ENCODE data around the gene C17orf107. TPM values are rescaled to one million over a fixed set of nuclear protein-coding genes. Genes with fewer than 3 reads are reported as not detected.
"Not testable (repeated sequence)": the region's sequence is repeated elsewhere in the genome, so short reads cannot be mapped to it uniquely, and the experiment has no call there.

Gene C17orf107
- polyA plus RNA-seq, 1 experiment, result 1.0 TPM

DNA sequence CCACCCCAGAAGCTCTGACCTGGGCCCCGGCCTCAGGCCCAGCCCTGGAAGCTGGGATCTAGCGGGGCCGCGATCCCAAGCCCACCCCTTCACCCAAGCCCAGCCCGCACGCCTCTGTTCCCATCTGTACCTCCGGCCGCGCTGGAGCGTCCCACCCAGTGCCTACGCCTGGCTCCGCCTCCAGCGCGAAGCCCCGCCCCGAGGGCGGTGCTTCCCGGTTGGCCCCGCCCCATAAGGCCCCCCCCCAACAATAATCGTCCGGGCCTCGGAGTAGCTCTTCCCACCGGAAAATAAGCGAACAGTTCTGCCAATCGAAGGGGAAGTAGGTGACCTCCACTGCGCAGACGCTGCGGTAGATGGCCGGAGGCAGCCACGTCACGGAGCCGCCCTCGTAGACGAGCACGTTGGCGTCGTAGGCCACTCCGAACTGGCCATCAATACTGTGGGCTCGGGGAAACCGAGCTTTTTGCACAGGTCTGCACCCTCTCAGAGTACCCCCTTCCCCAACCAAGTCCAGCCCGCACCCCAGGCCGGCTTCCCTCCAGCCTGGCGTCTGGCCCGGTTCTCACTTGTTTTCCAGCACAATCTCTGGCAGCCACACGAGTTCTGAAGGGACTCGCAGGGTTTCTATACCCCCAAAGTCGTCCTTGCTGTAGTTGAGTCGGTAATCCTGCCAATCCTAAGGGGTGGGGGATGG lies 2.5 kb downstream of the C17orf107 start:
- peaks cover 26% of the 10 kb centered on the region; the same call in 1 of the 2 replicates for H3K9me3 ChIP-seq (ENCODE audit: control insufficient read depth, insufficient read depth, low read length)
- ChIA-PET CTCF (interaction anchor here (0.6 to 2.2 kb wide), 5 partner anchors 11 to 335 kb away, joined by 3 to 5 read pairs (median 4); partner anchors contain the start of gene ARRB2), POLR2A (interaction anchor here (0.6 kb wide), 1 partner anchor 360 kb away, joined by 4 read pairs; no protein-coding TSS in a partner anchor)
- H3K4me3 ChIP-seq (ENCODE audit: low read depth, low read length), result no peak overlapping the region
- TF ChIP-seq CTCF (IDR thresholded peaks at IDR 0.05; ENCODE audit: low read depth, low read length), result no peak
- H3K27ac ChIP-seq (ENCODE audit: low read depth, low read length), result no peak overlapping the region
- DNase-seq (ENCODE audit: low read depth, low spot score), result no peak
- H3K27me3 ChIP-seq (ENCODE audit: control insufficient read depth, insufficient read depth, low read length), result peaks cover 5% of the 10 kb centered on the region

DNA sequence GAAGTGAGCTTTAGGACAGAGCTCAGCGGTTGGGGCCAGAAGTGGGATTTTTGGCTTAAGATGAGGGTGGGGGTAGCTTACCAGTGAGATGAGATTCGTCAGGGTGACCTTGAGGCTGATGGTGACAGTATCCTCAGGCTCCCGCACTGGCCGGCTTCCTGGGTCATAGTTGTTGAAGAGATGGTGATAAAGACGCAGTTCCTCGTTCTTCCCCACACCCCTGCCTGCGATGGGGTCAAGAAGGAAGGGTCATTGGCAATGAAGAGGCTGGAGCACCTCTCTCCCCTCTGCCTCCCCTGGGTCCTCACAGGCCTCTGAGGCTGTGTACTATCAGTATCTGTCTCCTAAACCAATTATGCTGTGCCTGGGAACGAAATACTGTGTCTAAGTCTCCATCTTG lies 3.2 kb downstream of the C17orf107 start:
- no peak overlapping the region for H3K27ac ChIP-seq (ENCODE audit: low read depth, low read length)
- TF ChIP-seq CTCF (IDR thresholded peaks at IDR 0.05; ENCODE audit: low read depth, low read length), result no peak
- H3K27me3 ChIP-seq (ENCODE audit: control insufficient read depth, insufficient read depth, low read length), result peaks cover 5% of the 10 kb centered on the region
- peaks cover 26% of the 10 kb centered on the region; the same call in 1 of the 2 replicates for H3K9me3 ChIP-seq (ENCODE audit: control insufficient read depth, insufficient read depth, low read length)
- H3K4me3 ChIP-seq (ENCODE audit: low read depth, low read length), result no peak overlapping the region
- ChIA-PET CTCF (interaction anchor here (0.7 to 1.8 kb wide), 5 partner anchors 12 to 194 kb away, joined by 3 to 7 read pairs (median 4); no protein-coding TSS in a partner anchor), POLR2A (no interaction called here)
- no peak for DNase-seq (ENCODE audit: low read depth, low spot score)

DNA sequence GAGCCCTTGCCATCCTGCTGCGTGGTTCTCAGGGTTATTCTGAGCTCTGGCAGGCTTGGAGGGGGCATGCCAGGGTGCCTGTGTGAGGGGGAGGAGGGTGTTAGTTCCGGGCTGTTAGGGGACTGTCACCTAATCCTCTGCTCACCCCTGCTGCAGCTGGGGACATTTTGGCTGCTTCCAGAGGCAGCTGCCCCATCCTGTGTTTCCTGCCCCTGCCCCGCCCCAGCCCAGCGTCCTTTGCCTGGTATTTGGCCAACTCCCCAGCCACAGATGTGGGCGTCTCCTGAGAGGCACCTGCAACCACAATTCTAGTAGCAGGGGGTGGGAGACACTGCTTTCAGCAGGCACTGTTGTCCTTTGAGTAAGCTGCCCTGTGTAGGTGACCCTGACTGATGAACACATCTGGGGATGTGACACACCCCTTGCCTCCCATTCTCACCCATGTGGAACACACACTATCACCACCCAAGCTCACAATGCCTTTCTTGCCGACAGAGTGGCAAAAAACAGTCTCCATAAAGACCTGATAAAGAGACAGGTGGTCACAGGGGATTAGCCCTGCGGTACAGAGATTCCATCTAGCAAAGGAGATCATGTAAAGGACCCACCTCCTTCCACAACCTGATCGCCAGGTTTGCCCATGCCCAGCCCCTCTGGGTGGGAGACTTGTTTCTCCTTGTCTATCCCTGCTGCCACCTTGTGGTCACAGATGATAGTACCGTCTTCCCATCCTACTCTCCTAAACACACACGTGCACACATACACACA lies 3.9 kb downstream of the C17orf107 start, which contains the start of gene CHRNE:
Gene CHRNE (minus strand): TSS at position 48 of the 768 bp plus-strand sequence. CDS start 35 bp downstream, at position 13.
- POLR2A ChIA-PET, result no interaction called here
- TF ChIP-seq CTCF (IDR thresholded peaks at IDR 0.05; ENCODE audit: low read depth, low read length), result peak; percentile 82
- peak; percentile 56 for DNase-seq (ENCODE audit: low read depth, low spot score)
- H3K27me3 ChIP-seq (ENCODE audit: control insufficient read depth, insufficient read depth, low read length), result peaks cover 5% of the 10 kb centered on the region
- no peak within 1 kb of the TSS for H3K4me3 ChIP-seq (ENCODE audit: low read depth, low read length)
- H3K27ac ChIP-seq (ENCODE audit: low read depth, low read length), result no peak within 1 kb of the TSS
- H3K9me3 ChIP-seq (ENCODE audit: control insufficient read depth, insufficient read depth, low read length), result peaks cover 26% of the 10 kb centered on the region; the same call in 1 of the 2 replicates
- CTCF ChIA-PET, result interaction anchor here (0.6 to 1.8 kb wide), 9 partner anchors 16 to 482 kb away, joined by 3 to 7 read pairs (median 3); partner anchors contain the start of genes ARRB2 and PSMB6

GRCh38 chr17:4906642-4907041 lies 7.3 kb downstream of the C17orf107 start:
- H3K27ac ChIP-seq (ENCODE audit: low read depth, low read length); CTCF ChIA-PET; POLR2A ChIA-PET; H3K27me3 ChIP-seq (ENCODE audit: control insufficient read depth, insufficient read depth, low read length); H3K9me3 ChIP-seq (ENCODE audit: control insufficient read depth, insufficient read depth, low read length); DNase-seq (ENCODE audit: low read depth, low spot score); H3K4me3 ChIP-seq (ENCODE audit: low read depth, low read length): not testable (repeated sequence)

DNA sequence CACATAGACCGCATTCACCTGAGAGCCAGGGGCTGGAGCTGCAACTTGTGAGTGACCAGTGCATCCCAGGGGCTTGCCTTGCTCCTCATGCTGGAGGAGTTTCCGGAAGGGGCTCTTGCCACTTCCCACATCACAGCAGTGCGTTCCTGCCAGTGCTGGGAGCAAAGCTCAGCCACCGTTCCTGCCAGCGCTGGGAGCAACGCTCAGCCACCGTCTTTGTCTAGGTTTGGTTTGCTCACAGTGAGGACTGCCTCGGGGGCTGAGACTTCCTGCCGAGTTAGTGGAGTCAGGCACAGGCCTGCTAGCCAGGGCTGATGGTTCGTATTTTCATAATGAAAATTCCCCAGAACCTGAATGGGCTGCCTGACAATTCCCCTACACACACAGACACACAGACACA lies 9.0 kb downstream of the C17orf107 start:
- Histone ChIP-seq H3K27me3 (ENCODE audit: control insufficient read depth, insufficient read depth, low read length) (peaks cover 3% of the 10 kb centered on the region), H3K27ac (ENCODE audit: low read depth, low read length) (no peak overlapping the region), H3K9me3 (ENCODE audit: control insufficient read depth, insufficient read depth, low read length) (no peaks in the 10 kb centered on the region), H3K4me3 (ENCODE audit: low read depth, low read length) (no peak overlapping the region)
- ChIA-PET POLR2A (interaction anchor here (1.0 to 1.8 kb wide), 5 partner anchors 12 to 59 kb away, joined by 3 to 14 read pairs (median 4); partner anchors contain the start of genes RNF167, SLC25A11 and SPAG7), CTCF (interaction anchor here (0.6 to 2.1 kb wide), 26 partner anchors 9 to 508 kb away, joined by 3 to 25 read pairs (median 4); partner anchors contain the start of genes CAMTA2, ENO3, RNF167 and SLC25A11)
- TF ChIP-seq CTCF (IDR thresholded peaks at IDR 0.05; ENCODE audit: low read depth, low read length), result no peak
- no peak for DNase-seq (ENCODE audit: low read depth, low spot score)

Measured in AG04450 (cell line).